Heart left ventricle (tissue), 16 donors: Measurements from ENCODE around the gene IL36A. TPM values are rescaled to one million over a fixed set of nuclear protein-coding genes. Genes with fewer than 3 reads are reported as not detected.

Experiments used
- ATAC-seq, 4 donors: fragments of 200-7000 bp; cut with Tn5 transposase; one replicate each; pipeline ENCODE4 v1.9.1; 2020 to 2022; ENCODE audit warnings: moderate library complexity in 4 of 4, mild to moderate bottlenecking in 3 of 4, moderate number of reproducible peaks in 1 of 4
- DNase-seq, 5 donors: peaks; one replicate each; pipeline ENCODE4 v3.0.0-alpha.2; 2020
- H3K27ac ChIP-seq, 12 donors: fragments of 200-600 bp; sonication (generic) in 4 of 12; one replicate each; pipeline versions ENCODE4 v1.5.0 to v1.8.0; 2016 to 2022; ENCODE audit warnings: mild to moderate bottlenecking in 2 of 12
- H3K27me3 ChIP-seq, 9 donors: fragments of 200-600 bp; sonication (generic) in 2 of 9; one replicate each; pipeline versions ENCODE4 v1.5.1 to v1.8.0; 2016 to 2022; ENCODE audit warnings: mild to moderate bottlenecking in 3 of 9
- H3K36me3 ChIP-seq, 9 donors: fragments of 200-600 bp; sonication (generic) in 2 of 9; one replicate each; pipeline versions ENCODE4 v1.5.0 to v1.8.0; 2018 to 2022; ENCODE audit warnings: mild to moderate bottlenecking in 2 of 9
- H3K4me1 ChIP-seq, 12 donors: fragments of 200-600 bp; sonication (generic) in 4 of 12; one replicate each; pipeline versions ENCODE4 v1.5.0 to v1.8.0; 2016 to 2022; ENCODE audit warnings: mild to moderate bottlenecking in 3 of 12
- H3K4me3 ChIP-seq, 12 donors: fragments of 200-600 bp; sonication (generic) in 4 of 12; one replicate each; pipeline versions ENCODE4 v1.5.0 to v1.8.0; 2017 to 2022; ENCODE audit warnings: mild to moderate bottlenecking in 9 of 12, moderate library complexity in 4 of 12
- H3K9me3 ChIP-seq, 12 donors: fragments of 200-600 bp; sonication (generic) in 4 of 12; one replicate each; pipeline versions ENCODE4 v1.5.0 to v1.8.0; 2016 to 2022; ENCODE audit warnings: mild to moderate bottlenecking in 1 of 12
- CTCF ChIP-seq, 12 donors: fragments of 200-600 bp; sonication (generic) in 4 of 12; IDR thresholded peaks; one replicate each; pipeline versions ENCODE4 v1.5.0 to v1.8.0; 2018 to 2022; ENCODE audit warnings: antibody characterized with exemption in 12 of 12, mild to moderate bottlenecking in 5 of 12
- POLR2A ChIP-seq, 2 donors: fragments of 450-650 bp; IDR thresholded peaks; one replicate each; pipeline ENCODE4 v1.6.1; 2017; ENCODE audit warnings: antibody characterized with exemption in 2 of 2, mild to moderate bottlenecking in 2 of 2, moderate library complexity in 2 of 2
- WGBS, 4 donors: extraction: QIAGEN DNeasy Blood & Tissue Kit in 2 of 4; methylation state at CpG; one replicate each; pipeline versions ENCODE4 v1.1.5 to v1.1.7; 2013 to 2018; 5-methylcytosine and 5-hydroxymethylcytosine counted together
- intact Hi-C, 10 donors: fragments of 100-400 bp; cut with DNase I; formaldehyde crosslinking; loops; one replicate each; pipeline versions ENCODE4 v1.11.1 to v1.14.2; 2022
- polyA plus RNA-seq, 2 donors: library from polyadenylated mRNA; stranded (reverse); fragments of 200-250 nt; gene quantifications; one replicate each; pipeline ENCODE4 v1.2.3, GENCODE V29; 2013
- total RNA-seq, 9 donors: library from RNA; depleted of rRNA in 2 of 9; stranded (reverse); fragments of >200 nt in 2 of 9; fragmentation: NEBNext Ultra II Directional in 3 of 9; extraction: Animal tissue kit (Norgen Biotek cat#: 25700) in 3 of 9; gene quantifications; one replicate each; pipeline versions ENCODE4 v1.1.0 to v1.2.4, GENCODE V29; 2016 to 2023
- donor health status: ischemic (EF 13 %, LVEDD 7.1; RV severe dilation, severe dysfunction).
- donor health status: healthy with polysubstance abuse.
- donor health status: DM: no; HTN: yes; CAD: no.
- donor health status: DM: no; HTN: no; CAD: no.
- donor health status: ischemic (EF 25% LVEDD 6.9; RV normal size, moderate dysfunction).
- donor health status: ischemic (EF 25% LVEDD 5.7; RV mildly dilated, moderate dysfunction).
- donor health status: healthy.
- donor health status: DM: yes; HTN: yes; CAD: no.
- donor health status: ischemic (EF 35%, LVEDD 5.7; RV mildly dilated, moderate dysfunction).
- donor health status: nonischemic (EF 11% LVEDD 7.7; RV severe dilation, severe dysfunction).
- donor health status: DM: yes; HTN: yes; CAD: no.
- donor health status: PGD.
- donor health status: ischemic (EF 29% LVEDD 5.4; RV normal size, mild dysfunction).
- donor health status: nonischemic (EF 23%, LVEDD 6.1; RV moderate dilation, normal function).

Gene IL36A
- total and polyA plus RNA-seq, 11 donors = not detected

DNA sequence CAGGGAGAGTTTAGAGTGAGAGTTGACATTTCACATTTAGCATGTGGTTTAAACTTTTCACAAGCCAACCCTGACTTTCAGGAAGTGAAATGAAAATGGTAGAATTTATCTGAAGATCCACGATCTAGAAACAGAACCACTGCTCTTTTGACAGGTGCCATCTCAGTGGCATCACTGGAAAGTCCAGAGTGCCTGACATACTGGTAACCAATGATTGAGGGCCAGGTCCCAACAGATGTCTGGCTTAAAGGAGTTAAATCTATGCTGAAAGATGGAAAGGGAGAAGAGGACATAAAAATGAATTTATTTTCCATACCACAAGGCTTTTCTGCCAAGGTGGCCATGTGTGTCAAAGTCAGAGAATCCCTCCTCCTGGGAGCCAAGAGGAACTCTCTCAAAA, 24.7 kb upstream of the IL36A start:
- no peaks in the 10 kb centered on the region for H3K9me3 ChIP-seq
- intact Hi-C loops = no loop called here
- peaks cover 0 to 27% (median 4%) of the 10 kb centered on the region in 9 donors for H3K27me3 ChIP-seq
- no peaks in the 10 kb centered on the region for H3K4me1 ChIP-seq
- no peak overlapping the region for H3K27ac ChIP-seq
- ATAC-seq (no peak), DNase-seq (no peak)
- no peaks in the 10 kb centered on the region for H3K36me3 ChIP-seq
- 44 to 63% (median 53%) methylated on average over 1 of the region's 1 CpG for WGBS, 4 donors
- H3K4me3 ChIP-seq = no peak overlapping the region
- no peak for TF ChIP-seq CTCF (IDR thresholded peaks at IDR 0.05)
- no peak for TF ChIP-seq POLR2A (IDR thresholded peaks at IDR 0.05)

DNA sequence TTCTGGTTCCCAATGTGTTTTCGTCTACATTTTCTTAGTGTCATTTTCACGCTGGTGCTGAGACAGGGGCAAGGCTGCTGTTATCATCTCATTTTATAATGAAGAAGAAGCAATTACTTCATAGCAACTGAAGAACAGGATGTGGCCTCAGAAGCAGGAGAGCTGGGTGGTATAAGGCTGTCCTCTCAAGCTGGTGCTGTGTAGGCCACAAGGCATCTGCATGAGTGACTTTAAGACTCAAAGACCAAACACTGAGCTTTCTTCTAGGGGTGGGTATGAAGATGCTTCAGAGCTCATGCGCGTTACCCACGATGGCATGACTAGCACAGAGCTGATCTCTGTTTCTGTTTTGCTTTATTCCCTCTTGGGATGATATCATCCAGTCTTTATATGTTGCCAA, 20.2 kb upstream of the IL36A start:
- H3K9me3 ChIP-seq = peaks cover 0 to 14% (median 5%) of the 10 kb centered on the region in 12 donors
- WGBS, 4 donors = 80 to 91% (median 88%) methylated on average over 5 of the region's 5 CpGs
- H3K4me3 ChIP-seq = no peak overlapping the region
- no peaks in the 10 kb centered on the region for H3K4me1 ChIP-seq
- no peaks in the 10 kb centered on the region for H3K36me3 ChIP-seq
- ATAC-seq (no peak), DNase-seq (no peak)
- H3K27me3 ChIP-seq = peaks cover 0 to 9% (median 0%) of the 10 kb centered on the region in 9 donors
- TF ChIP-seq POLR2A (IDR thresholded peaks at IDR 0.05) = no peak
- TF ChIP-seq CTCF (IDR thresholded peaks at IDR 0.05) = no peak
- intact Hi-C loops = no loop called here
- no peak overlapping the region for H3K27ac ChIP-seq

- intact Hi-C loops = no loop called here
- DNase-seq (no peak), ATAC-seq (no peak)
- Histone ChIP-seq H3K27ac (no peak overlapping the region), H3K4me3 (no peak overlapping the region), H3K9me3 (peaks cover 0 to 39% (median 21%) of the 10 kb centered on the region in 12 donors), H3K27me3 (no peaks in the 10 kb centered on the region), H3K4me1 (no peaks in the 10 kb centered on the region), H3K36me3 (no peaks in the 10 kb centered on the region)
- WGBS, 4 donors = 63 to 78% (median 67%) methylated on average over 3 of the region's 3 CpGs
- no peak for TF ChIP-seq CTCF (IDR thresholded peaks at IDR 0.05)
- no peak for TF ChIP-seq POLR2A (IDR thresholded peaks at IDR 0.05)
Observed at GRCh38 chr2:112989611-112990010, 15.6 kb upstream of the IL36A start.

DNA sequence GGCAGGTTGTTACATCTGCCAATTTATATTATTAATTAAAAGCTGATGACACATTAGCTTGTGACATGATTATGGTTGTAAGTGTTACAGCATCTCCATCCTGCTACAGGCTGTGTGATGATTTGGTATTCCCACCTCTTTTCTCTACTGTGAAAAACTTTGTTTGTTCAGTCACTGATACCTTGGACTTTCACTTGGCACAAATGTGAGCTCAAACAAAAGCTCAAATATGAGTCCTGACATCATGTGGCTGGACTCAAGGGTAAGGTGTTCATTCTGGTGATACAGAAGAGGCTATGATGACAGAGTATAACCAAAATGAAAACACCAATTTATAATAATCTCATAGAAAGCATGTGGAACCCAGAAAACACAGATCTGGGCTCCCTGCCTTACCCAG, 11.4 kb upstream of the IL36A start:
- Histone ChIP-seq H3K27ac (no peak overlapping the region), H3K36me3 (no peaks in the 10 kb centered on the region), H3K4me3 (no peak overlapping the region), H3K27me3 (no peaks in the 10 kb centered on the region), H3K4me1 (no peaks in the 10 kb centered on the region), H3K9me3 (peaks cover 0 to 39% (median 21%) of the 10 kb centered on the region in 12 donors)
- intact Hi-C loops = no loop called here
- DNase-seq (no peak), ATAC-seq (no peak)
- no peak for TF ChIP-seq CTCF (IDR thresholded peaks at IDR 0.05)
- TF ChIP-seq POLR2A (IDR thresholded peaks at IDR 0.05) = no peak
